Astrocyte of the cerebellum (primary cell): ENCODE measurements around the gene MUC21.
"Not testable (repeated sequence)": the region's sequence is repeated elsewhere in the genome, so short reads cannot be mapped to it uniquely, and the experiment has no call there.

Experiments
- DNase-seq: peaks from one replicate; pipeline ENCODE4 v3.0.0-alpha.2; 2011; ENCODE audit warnings: low read depth
- H3K4me3 ChIP-seq: 2 replicates; pipeline ENCODE4 v1.5.1; 2011; ENCODE audit warnings: mild to moderate bottlenecking, low read depth, low read length, moderate library complexity
- CTCF ChIP-seq: IDR thresholded peaks from 2 replicates; pipeline ENCODE4 v1.5.1; 2012; ENCODE audit warnings: low read length, low read depth, moderate library complexity, mild to moderate bottlenecking; ENCODE audit errors: missing control alignments
- in situ Hi-C: cut with HindIII; loops from 2 replicates; pipeline ENCODE4 v1.10.0; 2017; ENCODE audit warnings: low sequenced_read_pairs

Gene MUC21

GRCh38 chr6:30964075-30964474 lies 19.4 kb upstream of the MUC21 start:
- no peak overlapping the region for H3K4me3 ChIP-seq
- no peak for TF ChIP-seq CTCF
- no peak for DNase-seq
- in situ Hi-C loops: no loop called here

GRCh38 chr6:30965140-30965601 lies 18.3 kb upstream of the MUC21 start:
- no peak overlapping the region for H3K4me3 ChIP-seq
- no peak for TF ChIP-seq CTCF
- in situ Hi-C loops: no loop called here
- no peak for DNase-seq

- no peak for DNase-seq
- TF ChIP-seq CTCF: no peak
- in situ Hi-C loops: no loop called here
- no peak overlapping the region for H3K4me3 ChIP-seq
Observed at GRCh38 chr6:30966154-30966553, 17.4 kb upstream of the MUC21 start.

- DNase-seq, H3K4me3 ChIP-seq, in situ Hi-C loops: not testable (repeated sequence)
Observed at GRCh38 chr6:30969171-30969570, 14.3 kb upstream of the MUC21 start.

- TF ChIP-seq CTCF: no peak
- in situ Hi-C loops: no loop called here
- no peak overlapping the region for H3K4me3 ChIP-seq
- no peak for DNase-seq
Observed at GRCh38 chr6:30970946-30971345, 12.6 kb upstream of the MUC21 start.

GRCh38 chr6:30972816-30973215 lies 10.7 kb upstream of the MUC21 start:
- DNase-seq: no peak
- in situ Hi-C loops: no loop called here
- TF ChIP-seq CTCF: no peak
- H3K4me3 ChIP-seq: no peak overlapping the region

- in situ Hi-C loops: no loop called here
Observed at GRCh38 chr6:30974490-30975252, 8.8 kb upstream of the MUC21 start.

More at GRCh38 chr6:30974490-30975252, 8.8 kb upstream of the MUC21 start:
- no peak overlapping the region for H3K4me3 ChIP-seq
- TF ChIP-seq CTCF: no peak
- DNase-seq: no peak
